Posterior cingulate gyrus (tissue), 11 donors: Measurements from ENCODE around the gene SDR39U1.

Experiments
- DNase-seq, 10 donors: peaks; one replicate each; pipeline versions ENCODE4 v3.0.0 to v3.0.0-alpha.2; 2020 to 2021; ENCODE audit warnings: mixed read lengths in 3 of 10
- intact Hi-C: fragments of 100-400 bp; cut with DNase I; formaldehyde crosslinking; loops from one replicate; pipeline ENCODE4 v1.15.1; 2023

The SDR39U1 gene

DNA sequence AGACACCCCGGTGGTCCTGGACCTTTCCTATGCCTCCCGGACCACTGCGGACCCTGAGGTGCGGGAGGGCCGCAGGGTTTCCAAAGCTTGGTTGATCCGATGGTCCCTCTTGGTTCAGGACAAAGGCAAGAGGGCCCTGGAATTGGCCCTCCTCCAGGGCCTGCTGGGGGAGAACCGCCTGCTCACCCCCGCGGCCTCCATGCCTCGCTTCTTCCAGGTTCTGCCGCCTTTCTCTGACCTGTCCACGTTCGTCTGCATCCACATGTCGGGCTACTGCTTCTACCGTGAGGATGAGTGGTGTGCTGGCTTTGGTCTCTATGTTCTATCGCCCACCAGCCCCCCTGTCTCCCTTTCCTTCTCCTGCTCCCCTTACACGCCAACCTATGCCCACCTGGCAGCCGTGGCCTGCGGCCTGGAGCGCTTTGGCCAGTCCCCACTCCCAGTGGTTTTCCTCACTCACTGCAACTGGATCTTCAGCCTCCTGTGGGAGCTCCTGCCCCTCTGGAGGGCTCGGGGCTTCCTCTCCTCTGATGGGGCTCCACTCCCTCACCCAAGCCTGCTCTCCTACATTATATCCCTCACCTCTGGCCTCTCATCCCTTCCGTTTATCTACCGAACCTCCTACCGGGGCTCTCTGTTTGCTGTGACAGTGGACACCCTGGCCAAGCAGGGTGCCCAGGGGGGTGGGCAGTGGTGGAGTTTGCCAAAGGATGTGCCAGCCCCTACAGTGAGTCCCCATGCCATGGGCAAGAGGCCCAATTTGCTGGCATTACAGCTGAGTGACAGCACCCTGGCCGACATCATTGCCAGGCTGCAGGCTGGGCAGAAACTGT lies 26.9 kb downstream of the SDR39U1 start:
- intact Hi-C loops, result no loop called here
- peak in 1 of 10 donors; percentile 54 for DNase-seq

DNA sequence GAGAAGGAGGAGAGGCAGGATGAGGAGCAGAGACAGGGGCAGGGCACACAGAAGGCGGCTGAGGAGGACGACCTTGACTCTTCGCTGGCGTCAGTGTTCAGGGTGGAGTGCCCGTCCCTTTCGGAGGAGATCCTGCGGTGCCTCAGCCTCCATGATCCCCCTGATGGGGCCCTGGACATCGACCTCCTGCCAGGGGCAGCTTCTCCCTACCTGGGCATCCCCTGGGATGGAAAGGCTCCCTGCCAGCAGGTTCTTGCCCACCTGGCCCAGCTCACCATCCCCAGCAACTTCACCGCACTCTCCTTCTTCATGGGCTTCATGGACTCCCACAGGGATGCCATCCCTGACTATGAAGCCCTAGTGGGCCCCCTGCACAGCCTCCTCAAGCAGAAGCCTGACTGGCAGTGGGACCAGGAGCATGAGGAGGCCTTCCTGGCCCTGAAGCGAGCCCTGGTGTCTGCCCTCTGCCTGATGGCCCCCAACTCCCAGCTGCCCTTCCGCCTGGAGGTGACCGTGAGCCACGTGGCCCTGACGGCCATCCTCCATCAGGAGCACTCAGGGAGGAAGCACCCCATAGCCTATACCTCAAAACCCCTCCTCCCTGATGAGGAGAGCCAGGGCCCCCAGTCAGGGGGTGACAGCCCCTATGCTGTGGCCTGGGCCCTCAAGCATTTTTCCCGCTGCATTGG lies 27.7 kb downstream of the SDR39U1 start:
- intact Hi-C loops, result no loop called here
- DNase-seq, result peak in 1 of 10 donors; percentile 52

DNA sequence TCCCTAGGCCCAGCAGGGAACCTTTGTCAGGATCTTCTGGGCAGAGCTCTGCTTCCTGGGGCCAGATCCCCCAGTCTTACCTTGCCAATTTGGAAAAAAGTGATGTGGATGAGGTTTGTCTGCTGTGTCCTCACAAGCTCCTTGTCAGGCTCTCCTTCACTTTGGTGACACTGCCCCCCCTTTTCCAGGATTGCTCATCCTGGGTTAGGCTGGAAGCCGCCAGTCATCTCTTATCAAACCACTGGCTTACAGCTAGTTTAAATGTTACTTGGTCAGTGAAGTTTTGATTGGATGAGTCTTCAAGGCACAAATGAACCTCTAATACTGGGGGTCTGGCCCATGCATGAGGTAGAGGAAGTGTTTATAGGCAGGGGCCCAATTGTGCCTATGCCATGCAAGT lies 28.5 kb downstream of the SDR39U1 start:
- DNase-seq, result no peak
- intact Hi-C loops, result no loop called here

DNA sequence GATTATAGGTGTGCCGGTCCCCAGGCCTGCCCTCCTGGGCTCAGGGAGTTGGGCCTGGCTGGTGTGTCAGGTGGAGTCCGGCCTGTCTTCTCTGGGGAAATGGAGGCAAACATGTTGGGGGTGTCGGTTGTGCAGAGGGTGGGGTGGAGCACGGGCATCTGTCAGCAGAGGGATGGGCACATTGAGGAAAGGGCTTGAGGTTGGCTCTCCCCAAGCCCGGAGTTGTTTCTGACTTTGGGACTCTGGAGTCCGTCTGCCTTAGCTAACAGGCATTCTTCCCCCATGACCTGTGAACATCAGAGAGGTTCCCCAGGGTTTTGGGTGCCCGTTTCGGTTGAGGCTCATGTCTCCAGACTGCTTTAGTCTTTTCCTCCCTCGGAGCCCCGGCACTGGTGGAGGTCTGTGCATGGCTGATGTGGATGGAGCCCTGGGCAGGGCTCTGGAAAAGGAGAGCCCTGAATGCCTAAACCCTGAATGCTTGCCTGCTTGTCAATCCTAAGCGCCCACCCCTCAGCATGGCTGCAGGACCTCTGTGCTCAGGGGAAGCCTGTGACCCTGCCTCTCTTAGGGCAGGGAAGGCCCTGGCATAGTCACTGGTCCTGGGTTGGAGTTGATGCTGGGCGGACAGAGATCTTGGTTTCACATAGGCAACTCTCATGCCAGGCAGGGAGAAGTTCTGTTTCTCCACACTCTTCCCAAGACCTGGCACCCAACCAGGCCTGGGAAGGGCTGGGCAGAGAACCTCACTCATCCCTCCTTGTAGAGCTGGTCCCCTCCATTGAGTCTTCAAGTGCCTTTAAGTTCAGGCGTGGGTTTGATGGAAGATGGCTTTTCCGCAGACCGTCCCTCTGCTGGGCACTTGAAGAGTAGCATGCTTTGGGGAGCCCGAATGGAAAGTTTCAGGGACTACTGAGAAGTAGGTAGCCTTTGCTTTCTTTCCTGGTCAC lies 30.9 kb downstream of the SDR39U1 start:
- DNase-seq, result no peak

DNA sequence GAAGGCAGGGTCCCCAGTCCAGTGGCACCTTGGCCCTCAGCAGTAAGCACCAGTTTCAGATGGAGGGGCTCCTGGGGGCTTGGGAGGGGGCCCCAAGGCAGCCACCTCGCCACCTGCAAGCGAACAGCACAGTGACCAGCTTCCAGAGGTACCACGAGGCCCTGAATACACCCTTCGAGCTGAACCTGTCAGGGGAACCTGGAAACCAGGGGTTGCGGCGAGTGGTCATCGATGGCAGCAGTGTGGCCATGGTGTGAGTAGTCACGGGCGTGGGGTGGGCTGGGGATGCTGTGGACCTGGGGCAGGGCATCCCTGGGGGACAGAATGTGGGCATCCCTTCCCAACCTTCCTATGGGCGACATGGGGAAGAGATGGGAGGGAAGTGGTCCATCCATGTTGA lies 32.6 kb downstream of the SDR39U1 start:
- intact Hi-C loops, result no loop called here
- DNase-seq, result peak in 1 of 10 donors; percentile 70

More for the DNA sequence above, 30.9 kb downstream of the SDR39U1 start:
- intact Hi-C loops, result no loop called here

DNA sequence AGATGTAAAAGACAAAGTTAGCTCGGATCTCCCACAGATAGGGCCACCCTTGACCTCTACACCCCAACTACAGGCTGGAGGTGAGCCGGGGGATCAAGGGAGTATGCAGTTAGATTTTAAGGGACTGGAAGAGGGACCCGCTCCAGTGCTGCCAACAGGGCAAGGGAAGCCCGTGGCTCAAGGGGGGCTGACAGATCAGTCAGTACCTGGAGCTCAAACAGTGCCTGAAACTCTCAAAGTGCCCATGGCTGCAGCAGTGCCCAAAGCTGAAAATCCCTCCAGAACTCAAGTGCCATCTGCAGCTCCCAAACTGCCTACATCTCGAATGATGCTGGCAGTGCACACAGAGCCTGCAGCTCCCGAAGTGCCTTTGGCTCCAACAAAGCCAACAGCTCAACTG lies 33.4 kb downstream of the SDR39U1 start:
- DNase-seq, result peak in 1 of 10 donors; percentile 72

DNA sequence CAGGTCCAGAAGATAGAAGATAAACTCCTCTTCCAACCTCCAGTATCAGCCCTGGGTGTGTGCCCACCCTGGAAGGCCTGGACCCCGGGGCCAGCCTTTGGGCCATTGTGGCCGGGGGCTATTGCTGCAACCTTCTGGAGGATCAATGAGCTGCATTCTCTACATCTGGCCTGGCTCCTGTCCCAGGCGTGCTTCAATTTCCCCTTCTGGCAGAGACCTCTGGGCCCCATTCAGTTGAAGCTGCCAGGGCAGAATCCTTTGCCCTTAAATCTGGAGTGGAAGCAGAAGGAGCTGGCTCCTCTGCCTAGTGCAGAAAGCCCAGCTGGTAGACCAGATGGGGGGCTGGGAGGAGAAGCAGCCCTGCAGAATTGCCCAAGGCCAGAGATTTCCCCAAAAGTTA lies 33.8 kb downstream of the SDR39U1 start:
- DNase-seq, result peak in 1 of 10 donors; percentile 74
- intact Hi-C loops, result no loop called here

More for the DNA sequence above, 33.4 kb downstream of the SDR39U1 start:
- intact Hi-C loops, result no loop called here

DNA sequence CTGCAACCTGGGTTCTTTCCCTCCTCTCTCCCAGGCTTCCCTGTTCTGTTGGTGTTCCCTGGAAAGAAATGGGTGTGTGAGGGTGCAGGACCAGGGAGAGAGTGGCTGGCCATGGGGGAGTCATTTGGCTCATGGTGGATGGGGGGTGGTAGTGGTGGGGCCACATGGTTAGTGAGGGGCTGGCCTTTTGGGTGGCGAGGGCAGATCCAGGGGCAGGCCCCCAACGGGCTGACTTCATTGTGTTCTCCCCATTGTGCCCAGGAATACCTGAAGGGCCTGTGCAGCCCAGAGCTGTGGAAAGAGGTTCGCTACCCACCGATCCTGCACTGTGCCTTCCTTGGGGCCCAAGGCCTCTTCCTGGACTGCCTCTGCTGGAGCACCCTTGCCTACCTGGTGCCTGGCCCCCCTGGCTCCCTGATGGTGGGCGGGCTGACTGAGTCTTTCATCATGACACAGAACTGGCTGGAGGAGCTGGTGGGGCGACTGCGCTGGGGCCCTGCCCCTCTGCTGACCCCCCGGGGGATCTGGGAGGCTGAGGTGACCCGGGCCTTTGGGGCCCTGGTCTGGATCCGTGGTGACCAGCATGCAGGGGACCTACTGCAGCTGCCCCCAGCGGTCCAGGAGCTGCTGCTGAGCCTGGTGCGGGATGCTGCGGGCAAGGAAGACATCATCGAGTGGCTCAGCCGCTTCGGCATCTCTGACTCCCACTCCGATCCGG lies 34.8 kb downstream of the SDR39U1 start:
- peak in 1 of 10 donors; percentile 75 for DNase-seq
- intact Hi-C loops, result no loop called here

DNA sequence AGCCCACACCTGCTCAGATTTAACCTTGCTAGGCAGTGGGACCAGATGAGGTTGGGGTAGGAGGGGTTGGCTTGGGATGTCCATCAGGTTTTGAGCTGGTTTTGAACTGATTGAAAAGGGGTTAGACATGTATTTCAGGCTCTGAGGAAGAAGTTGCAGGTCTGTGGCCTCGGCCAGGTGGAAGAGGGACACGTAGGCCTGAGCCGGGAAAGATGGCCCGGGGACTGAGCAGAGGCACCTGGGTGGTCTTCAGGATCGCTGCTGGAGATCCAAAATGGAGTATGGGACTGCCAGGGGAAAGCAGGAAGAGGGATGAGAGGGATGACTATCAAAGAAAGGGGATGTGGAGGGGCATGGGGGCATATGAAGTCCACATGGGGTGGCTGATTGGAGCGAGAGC lies 36.2 kb downstream of the SDR39U1 start:
- DNase-seq, result no peak
- intact Hi-C loops, result no loop called here

DNA sequence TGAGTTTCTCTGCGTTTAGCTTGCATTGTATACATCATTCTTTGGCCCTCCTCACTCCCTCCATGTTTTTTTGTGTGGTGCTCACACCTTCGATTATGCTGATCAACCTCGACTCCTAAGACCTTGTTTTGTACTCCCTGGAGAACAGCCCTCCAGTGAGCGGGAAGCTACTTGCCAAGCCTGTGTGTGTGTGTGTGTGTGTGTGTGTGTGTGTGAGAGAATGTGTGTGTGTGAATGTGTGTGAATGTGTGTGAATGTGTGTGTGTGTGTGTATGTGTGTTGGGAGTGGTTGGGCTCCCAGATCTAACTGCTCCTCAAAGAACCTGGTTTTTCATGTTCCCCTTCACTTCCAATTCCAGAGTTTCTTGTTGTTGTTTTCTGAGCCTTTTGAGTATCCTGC lies 37.8 kb downstream of the SDR39U1 start:
- intact Hi-C loops, result no loop called here
- no peak for DNase-seq

DNA sequence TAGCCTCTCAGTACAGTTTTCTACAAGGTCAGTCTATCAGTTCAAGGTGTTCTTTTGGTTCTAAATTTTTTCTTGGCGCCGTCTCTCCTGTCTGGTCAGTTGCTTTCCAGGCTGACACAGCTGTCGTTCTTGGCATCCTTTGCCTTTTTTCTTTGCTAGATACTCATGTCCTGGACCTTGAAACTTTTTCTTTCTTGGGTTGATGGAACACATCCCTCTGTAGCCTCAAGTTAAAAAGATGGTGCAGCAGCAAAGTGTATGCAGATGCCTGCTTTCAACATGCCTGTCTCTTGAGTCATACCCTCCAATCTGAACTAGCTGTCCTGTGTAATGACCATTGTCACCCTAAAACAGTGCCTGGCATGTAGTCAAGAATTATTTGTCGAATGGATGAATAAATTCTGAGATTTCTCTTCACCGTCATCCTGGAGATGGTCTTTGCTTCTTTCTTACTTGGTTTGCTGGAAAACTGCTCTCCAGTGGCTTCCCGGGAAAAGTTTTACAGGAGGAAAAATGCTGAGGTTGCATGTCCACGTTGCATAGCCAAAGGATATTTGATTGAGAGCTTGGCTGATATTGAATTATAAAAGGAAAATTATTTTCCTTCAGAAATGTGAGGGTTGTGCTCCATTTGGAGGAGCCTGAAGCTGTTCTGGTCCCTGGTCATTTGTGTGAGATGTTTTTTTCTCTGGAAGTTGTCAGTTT lies 39.1 kb downstream of the SDR39U1 start:
- no peak for DNase-seq
- intact Hi-C loops, result no loop called here

DNA sequence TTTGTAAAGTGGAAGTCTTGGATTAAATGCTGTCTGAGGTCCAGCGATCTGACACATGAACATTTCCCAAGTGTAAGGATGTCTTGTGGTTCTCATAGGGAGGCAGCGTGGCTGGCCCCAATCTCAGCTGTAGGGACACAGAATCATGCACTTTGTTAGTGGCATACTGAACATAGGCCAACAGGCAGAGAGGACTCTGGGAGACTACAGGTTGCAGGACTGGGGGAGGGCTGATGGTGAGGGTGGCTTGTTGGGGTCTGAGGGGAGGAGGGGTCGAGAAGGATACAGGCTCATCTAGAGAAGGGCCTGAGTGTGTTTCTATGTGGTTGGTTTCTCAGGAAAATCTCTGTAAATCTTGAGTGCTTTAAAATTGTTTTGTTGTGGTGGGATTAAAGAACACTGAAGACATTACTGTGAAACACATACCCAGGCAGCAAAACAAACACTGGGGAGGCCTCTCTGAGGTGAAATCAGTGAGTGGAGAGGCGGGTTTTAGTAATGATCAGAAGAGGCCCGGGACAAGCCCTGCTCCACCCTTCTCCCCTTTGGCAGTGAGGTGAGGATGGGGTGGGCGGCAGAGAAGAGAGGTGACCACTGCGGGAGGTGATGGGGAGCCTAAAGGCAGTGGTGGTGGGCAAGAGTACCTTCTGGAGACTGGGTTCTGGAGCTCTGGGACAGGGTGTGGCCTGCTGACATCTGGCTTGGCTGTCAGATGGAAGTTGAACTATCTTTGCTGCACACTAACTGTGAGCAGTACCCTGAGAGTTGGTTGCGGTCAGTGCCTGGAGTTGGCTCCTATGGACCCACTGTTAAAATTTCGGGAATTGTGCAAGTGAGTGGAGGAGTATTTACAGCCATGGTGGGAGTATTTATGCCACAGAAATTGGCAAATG lies 40.5 kb downstream of the SDR39U1 start:
- no peak for DNase-seq
- intact Hi-C loops, result no loop called here

DNA sequence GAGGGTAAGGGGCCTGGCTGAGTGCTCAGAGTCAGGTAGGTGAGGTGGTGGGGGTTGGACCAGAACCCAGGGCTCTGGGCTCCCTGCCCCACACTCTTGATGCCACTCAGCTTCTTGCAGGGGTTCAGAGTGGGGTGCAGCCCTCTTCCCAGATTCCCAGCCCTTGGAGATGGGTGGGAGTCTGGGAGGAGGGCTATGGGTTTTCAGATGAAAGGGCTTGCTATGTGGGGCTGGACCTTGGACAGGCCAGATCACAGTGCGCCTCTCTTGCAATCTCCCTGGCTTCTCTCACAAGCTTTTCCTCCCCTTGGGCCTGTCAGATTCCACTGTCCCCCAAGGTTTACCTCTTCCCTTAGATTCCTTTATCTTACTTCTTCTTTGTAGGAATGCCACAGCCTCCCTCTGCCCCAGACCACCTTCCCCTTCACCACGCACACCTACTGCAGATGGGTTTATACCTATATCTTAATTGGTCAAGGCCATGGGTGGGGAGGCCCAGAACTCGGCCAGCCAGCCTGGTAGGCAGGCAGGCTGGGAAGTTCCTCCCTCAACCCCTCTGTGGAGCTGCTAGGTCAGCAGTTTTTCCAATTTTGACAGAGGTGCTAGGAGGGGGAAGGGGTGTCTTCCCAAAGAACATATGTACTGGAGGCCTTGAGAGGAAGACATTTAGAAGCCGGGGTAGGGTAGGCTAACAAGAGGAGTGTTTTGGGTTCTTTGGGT lies 42.4 kb downstream of the SDR39U1 start:
- intact Hi-C loops, result no loop called here
- DNase-seq, result no peak

DNA sequence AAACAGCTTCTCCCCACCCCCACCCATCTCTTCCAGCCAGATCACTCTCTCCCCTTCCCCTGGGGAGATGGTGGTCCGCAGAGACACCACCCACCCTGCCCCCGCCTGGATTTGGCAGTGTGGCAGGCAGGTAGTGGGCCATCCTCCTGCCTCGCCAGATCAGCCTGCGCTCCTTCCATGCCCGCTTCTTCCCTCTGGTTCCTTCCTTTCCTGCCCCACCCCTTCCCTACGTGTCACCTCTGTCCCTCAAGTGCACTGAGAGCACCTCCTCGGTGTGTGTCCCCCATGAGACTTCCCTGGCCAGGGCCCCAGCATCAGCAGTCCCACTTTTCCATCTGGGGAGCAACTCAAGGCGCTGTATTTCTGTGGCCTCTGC lies 43.1 kb downstream of the SDR39U1 start:
- intact Hi-C loops, result no loop called here
- DNase-seq, result no peak

DNA sequence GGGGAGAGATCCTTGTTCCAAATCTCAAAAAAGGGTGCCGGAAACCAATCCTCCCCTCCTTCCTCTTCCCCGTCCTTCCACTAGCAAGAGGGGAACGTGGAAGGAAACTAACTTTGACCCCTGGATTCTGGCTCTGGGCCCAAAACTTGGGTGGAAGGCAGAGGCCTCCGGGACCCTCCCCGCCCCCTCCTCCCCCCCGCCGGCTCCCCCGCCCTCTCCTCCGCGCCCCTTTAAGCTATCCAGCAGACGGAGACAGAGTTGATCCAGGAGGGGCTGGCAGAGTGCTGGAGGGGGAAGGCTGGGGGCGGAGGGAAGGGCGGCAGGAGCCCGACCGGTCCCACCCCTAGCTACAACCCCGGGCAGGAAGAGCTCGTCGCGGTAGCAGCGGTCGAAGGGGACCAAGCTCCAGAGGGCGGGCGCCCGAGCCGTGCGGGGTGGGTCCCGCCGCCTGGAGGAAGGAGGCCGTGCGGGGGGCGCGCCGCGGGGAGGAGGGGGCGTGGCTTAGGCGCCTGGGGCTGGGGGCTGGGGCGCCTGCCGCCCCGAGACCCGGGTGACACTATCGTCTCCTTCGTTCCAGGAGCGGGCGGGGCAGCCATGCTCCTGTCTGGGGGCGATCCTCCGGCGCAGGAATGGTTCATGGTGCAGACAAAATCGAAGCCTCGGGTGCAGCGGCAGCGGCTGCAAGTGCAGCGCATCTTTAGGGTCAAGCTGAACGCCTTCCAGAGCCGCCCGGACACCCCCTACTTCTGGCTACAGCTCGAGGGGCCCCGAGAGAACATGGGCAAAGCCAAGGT lies 43.7 kb downstream of the SDR39U1 start, which contains the start of gene NYNRIN:
Gene NYNRIN, plus strand, starts transcription at position 351 of the 794 bp plus-strand sequence. Its CDS starts 244 bp downstream, at position 595.
- peak in 3 of 10 donors; percentile 27 to 88 (median 31) for DNase-seq
- intact Hi-C loops, result no loop called here

DNA sequence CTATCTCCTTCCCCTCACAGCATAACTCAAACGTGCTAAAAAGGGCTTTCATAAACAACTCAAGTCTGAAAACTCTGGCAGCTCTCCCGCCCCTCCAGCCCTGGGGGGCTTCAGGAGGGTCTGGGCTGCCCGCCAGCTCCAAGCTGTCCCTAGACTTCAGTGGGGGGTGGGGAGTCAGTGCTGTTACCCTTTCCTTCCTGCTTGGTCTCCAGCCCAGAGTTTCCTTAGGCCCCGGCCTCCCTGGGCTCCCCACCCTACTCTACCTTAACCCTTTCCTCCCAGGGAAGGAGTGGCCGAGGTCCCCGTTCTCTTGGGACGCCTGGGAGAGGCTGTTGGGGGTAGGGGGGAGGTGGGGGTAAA lies 44.3 kb downstream of the SDR39U1 start:
- intact Hi-C loops, result no loop called here
- peak in 1 of 10 donors; percentile 57 for DNase-seq
